SK-N-SH treated with all-trans-retinoic acid at 6 μM for 48 hours (cell line): ENCODE measurements around the gene MYL3.

Source experiments
- ATAC-seq: fragments of 200-7000 bp; cut with Tn5 transposase; 3 replicates; pipeline ENCODE4 v1.9.1; 2020; ENCODE audit warnings: mild to moderate bottlenecking, moderate library complexity
- ARNTL ChIP-seq: fragments of 450-650 bp; formaldehyde crosslinking; IDR thresholded peaks from 2 replicates; pipeline ENCODE4 v1.5.0; 2020; ENCODE audit warnings: low read depth, mild to moderate bottlenecking, moderate library complexity, borderline replicate concordance
- BACH2 ChIP-seq: fragments of 250-450 bp; sonication (Bioruptor Pico); IDR thresholded peaks from 2 replicates; pipeline ENCODE4 v1.9.0; 2021; ENCODE audit warnings: mild to moderate bottlenecking, borderline replicate concordance
- CREB5 ChIP-seq: fragments of 250-450 bp; sonication (Bioruptor Pico); IDR thresholded peaks from 2 replicates; pipeline ENCODE4 v1.5.1; 2020; ENCODE audit warnings: low read depth, mild to moderate bottlenecking, moderate library complexity
- CSDC2 ChIP-seq: fragments of 250-450 bp; sonication (Bioruptor Pico); IDR thresholded peaks from 2 replicates; pipeline ENCODE4 v1.5.0; 2020; ENCODE audit warnings: mild to moderate bottlenecking, moderate library complexity
- CSRNP3 ChIP-seq: fragments of 250-450 bp; sonication (Bioruptor Pico); IDR thresholded peaks from 2 replicates; pipeline ENCODE4 v1.5.1; 2021; ENCODE audit warnings: mild to moderate bottlenecking, moderate library complexity
- GLIS3 ChIP-seq: fragments of 250-450 bp; sonication (Bioruptor Pico); IDR thresholded peaks from 2 replicates; pipeline ENCODE4 v1.5.0; 2020; ENCODE audit warnings: mild to moderate bottlenecking, moderate library complexity
- ISL1 ChIP-seq: fragments of 250-450 bp; sonication (Bioruptor Pico); IDR thresholded peaks from 2 replicates; pipeline ENCODE4 v2.1.2; 2022; ENCODE audit warnings: mild to moderate bottlenecking, moderate library complexity
- OSR1 ChIP-seq: fragments of 250-450 bp; sonication (Bioruptor Pico); IDR thresholded peaks from 2 replicates; pipeline ENCODE4 v1.8.0; 2022; ENCODE audit warnings: moderate library complexity, mild to moderate bottlenecking, inconsistent platforms
- PATZ1 ChIP-seq: fragments of 250-450 bp; sonication (Bioruptor Pico); IDR thresholded peaks from 2 replicates; pipeline ENCODE4 v1.8.0; 2020; ENCODE audit warnings: mild to moderate bottlenecking, moderate library complexity, borderline replicate concordance
- POU6F1 ChIP-seq: fragments of 250-450 bp; sonication (Bioruptor Pico); IDR thresholded peaks from 2 replicates; pipeline ENCODE4 v1.8.0; 2021; ENCODE audit warnings: low read depth, mild to moderate bottlenecking, moderate library complexity, borderline replicate concordance
- PPARA ChIP-seq: fragments of 250-450 bp; sonication (Bioruptor Pico); IDR thresholded peaks from 2 replicates; pipeline ENCODE4 v1.5.0; 2020; ENCODE audit warnings: mild to moderate bottlenecking, borderline replicate concordance
- RARB ChIP-seq: fragments of 250-450 bp; sonication (Bioruptor Pico); IDR thresholded peaks from 2 replicates; pipeline ENCODE4 v1.8.0; 2021; ENCODE audit warnings: mild to moderate bottlenecking, moderate library complexity
- SNAI2 ChIP-seq: fragments of 250-450 bp; sonication (Bioruptor Pico); IDR thresholded peaks from 2 replicates; pipeline ENCODE4 v1.5.0; 2020; ENCODE audit warnings: mild to moderate bottlenecking, moderate library complexity
- TSHZ2 ChIP-seq: fragments of 250-450 bp; sonication (Bioruptor Pico); IDR thresholded peaks from 2 replicates; pipeline ENCODE4 v1.5.0; 2020; ENCODE audit warnings: mild to moderate bottlenecking, moderate library complexity
- ZFP3 ChIP-seq: fragments of 250-450 bp; sonication (Bioruptor Pico); IDR thresholded peaks from 2 replicates; pipeline ENCODE4 v1.5.0; 2020; ENCODE audit warnings: mild to moderate bottlenecking, moderate library complexity
- ZFP30 ChIP-seq: fragments of 450-650 bp; formaldehyde crosslinking; IDR thresholded peaks from 2 replicates; pipeline ENCODE4 v1.5.0; 2022; ENCODE audit warnings: mild to moderate bottlenecking, moderate library complexity
- ZNF8 ChIP-seq: fragments of 450-650 bp; formaldehyde crosslinking; IDR thresholded peaks from 2 replicates; pipeline ENCODE4 v1.5.0; 2020; ENCODE audit warnings: mild to moderate bottlenecking, moderate library complexity

MYL3 gene

GRCh38 chr3:46868948-46869347, 5.7 kb upstream of the MYL3 start (continued):
- TF ChIP-seq CSRNP3 (CRISPR knock-in tag) (no peak), ZNF8 (CRISPR knock-in tag) (no peak), CSDC2 (CRISPR knock-in tag) (no peak), SNAI2 (CRISPR knock-in tag) (no peak), ARNTL (no peak), CREB5 (CRISPR knock-in tag) (no peak)

GRCh38 chr3:46868287-46868686, 5.0 kb upstream of the MYL3 start:
- ATAC-seq = no peak
- TF ChIP-seq TSHZ2 (CRISPR knock-in tag) = no peak
- no peak for TF ChIP-seq CREB5 (CRISPR knock-in tag)

- TF ChIP-seq PATZ1 (CRISPR knock-in tag) (no peak), ARNTL (no peak), BACH2 (CRISPR knock-in tag) (no peak), POU6F1 (no peak), OSR1 (no peak), RARB (no peak), ZFP3 (CRISPR knock-in tag) (no peak), GLIS3 (CRISPR knock-in tag) (no peak), ZFP30 (CRISPR knock-in tag) (no peak), ZNF8 (CRISPR knock-in tag) (no peak), PPARA (CRISPR knock-in tag) (no peak)
- no peak for ATAC-seq
Observed at GRCh38 chr3:46867550-46867898, 4.3 kb upstream of the MYL3 start.

DNA sequence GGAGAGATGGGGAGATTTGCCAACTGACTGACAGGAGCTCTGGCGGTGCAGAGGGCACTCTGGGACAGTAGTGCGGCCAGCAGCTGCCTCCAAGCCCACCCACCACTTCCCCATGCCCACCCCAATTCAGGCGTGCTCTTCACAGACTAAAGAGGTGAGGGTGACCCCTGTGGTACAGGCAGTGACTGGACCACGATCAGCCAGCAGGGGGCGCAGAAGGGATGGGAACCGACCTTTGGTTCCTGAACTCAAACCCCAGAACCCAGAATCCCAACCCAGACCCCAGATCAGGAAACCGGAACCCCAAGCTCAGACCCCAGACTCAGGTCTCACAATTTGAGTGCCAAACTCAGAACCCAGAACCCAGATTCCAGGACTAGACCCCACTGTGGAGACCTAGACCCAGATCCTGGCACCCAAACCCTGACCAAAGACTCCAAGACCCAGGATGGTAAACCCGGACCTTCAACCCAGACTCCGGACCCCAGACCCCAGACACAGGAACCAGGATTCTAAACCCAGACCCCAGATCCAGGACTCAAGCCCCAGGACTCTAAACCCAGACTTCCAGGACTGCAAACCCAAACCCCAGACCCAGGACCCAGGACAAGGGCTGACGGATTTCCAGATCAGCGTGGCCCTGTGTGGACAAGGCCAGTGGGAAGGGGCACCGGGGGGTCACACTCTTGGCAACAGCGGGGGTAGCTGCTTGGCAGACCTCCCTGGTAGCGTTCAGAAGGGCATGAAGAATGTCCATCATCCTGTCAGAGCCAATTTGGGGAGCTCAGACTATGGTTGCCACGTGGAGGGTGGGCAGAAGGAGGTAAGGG, 3.7 kb upstream of the MYL3 start:
- ATAC-seq = peak; percentile 84

More for the DNA sequence above, 3.7 kb upstream of the MYL3 start:
- TF ChIP-seq PPARA (CRISPR knock-in tag) (no peak), ISL1 (CRISPR knock-in tag) (no peak)
